Activated CD4-positive, alpha-beta T cell treated with anti-CD3 and anti-CD28 coated beads, Interleukin-2, amount 10 ng/mL, durations not matched to agents 7 days and 5 days (primary cell): Measurements from ENCODE around the gene ELMO2. TPM values are rescaled to one million over a fixed set of nuclear protein-coding genes. Genes with fewer than 3 reads are reported as not detected.

Experiments used
- CTCF ChIA-PET: fragments of 350-600 bp; sonication (Branson Sonifier 250); formaldehyde crosslinking; loops from one replicate; lab custom pipeline; 2021; ENCODE audit warnings: antibody characterized with exemption; lab: Charles Lee
- POLR2A ChIA-PET: fragments of 350-600 bp; sonication (Branson Sonifier 250); formaldehyde crosslinking; loops from one replicate; lab custom pipeline; 2021; ENCODE audit warnings: antibody characterized with exemption; lab: Charles Lee
- DNase-seq: peaks from one replicate; pipeline ENCODE4 v3.0.0-alpha.2; 2020
- H3K27ac Mint-ChIP-seq: one replicate; pipeline ENCODE4 v1.8.0; 2021; ENCODE audit warnings: mild to moderate bottlenecking, moderate library complexity, mixed read lengths
- H3K27me3 Mint-ChIP-seq: one replicate; pipeline ENCODE4 v1.8.0; 2021; ENCODE audit warnings: mixed read lengths
- H3K36me3 Mint-ChIP-seq: one replicate; pipeline ENCODE4 v1.8.0; 2021; ENCODE audit warnings: low read depth, mixed read lengths
- H3K4me1 Mint-ChIP-seq: one replicate; pipeline ENCODE4 v1.8.0; 2021; ENCODE audit warnings: mixed read lengths
- H3K4me3 Mint-ChIP-seq: one replicate; pipeline ENCODE4 v1.8.0; 2021; ENCODE audit warnings: mild to moderate bottlenecking, moderate library complexity, mixed read lengths
- H3K9me3 Mint-ChIP-seq: one replicate; pipeline ENCODE4 v1.8.0; 2021; ENCODE audit warnings: mixed read lengths
- total RNA-seq, 2 experiments: library from RNA; stranded (reverse); gene quantifications; one replicate each; pipeline ENCODE4 v1.2.3, GENCODE V29; 2021

Gene ELMO2
- total RNA-seq, 2 experiments from 2014 or later: 71.3 to 75.2 TPM

GRCh38 chr20:46354207-46354555 lies 52.2 kb downstream of the ELMO2 start:
- Mint-ChIP-seq H3K27ac (no peak overlapping the region), H3K36me3 (peaks cover 12% of the 10 kb centered on the region), H3K4me3 (no peak overlapping the region), H3K27me3 (no peaks in the 10 kb centered on the region), H3K9me3 (no peaks in the 10 kb centered on the region), H3K4me1 (peaks cover 22% of the 10 kb centered on the region)
- no peak for DNase-seq
- CTCF ChIA-PET: no interaction called here
- POLR2A ChIA-PET: no interaction called here

- H3K27ac Mint-ChIP-seq: no peak overlapping the region
- peaks cover 10% of the 10 kb centered on the region for H3K36me3 Mint-ChIP-seq
- no peak overlapping the region for H3K4me3 Mint-ChIP-seq
- H3K27me3 Mint-ChIP-seq: no peaks in the 10 kb centered on the region
- POLR2A ChIA-PET: no interaction called here
- CTCF ChIA-PET: interaction anchor here (1.0 kb wide), 1 partner anchor 47 kb away, joined by 4 read pairs; no protein-coding TSS in a partner anchor
- H3K9me3 Mint-ChIP-seq: no peaks in the 10 kb centered on the region
- H3K4me1 Mint-ChIP-seq: peaks cover 20% of the 10 kb centered on the region
- no peak for DNase-seq
Observed at GRCh38 chr20:46353500-46354206, 52.8 kb downstream of the ELMO2 start.

GRCh38 chr20:46352370-46352938 lies 54.0 kb downstream of the ELMO2 start:
- Mint-ChIP-seq H3K27me3 (no peaks in the 10 kb centered on the region), H3K27ac (no peak overlapping the region), H3K4me3 (no peak overlapping the region), H3K36me3 (peaks cover 10% of the 10 kb centered on the region), H3K4me1 (peaks cover 16% of the 10 kb centered on the region), H3K9me3 (no peaks in the 10 kb centered on the region)
- ChIA-PET POLR2A (no interaction called here), CTCF (interaction anchor here (1.0 kb wide), 1 partner anchor 46 kb away, joined by 4 read pairs; no protein-coding TSS in a partner anchor)
- DNase-seq: no peak

GRCh38 chr20:46351357-46352058 lies 54.9 kb downstream of the ELMO2 start:
- Mint-ChIP-seq H3K36me3 (peaks cover 12% of the 10 kb centered on the region), H3K4me3 (no peak overlapping the region), H3K27me3 (no peaks in the 10 kb centered on the region), H3K9me3 (no peaks in the 10 kb centered on the region), H3K4me1 (peaks cover 15% of the 10 kb centered on the region), H3K27ac (peak overlapping the region; percentile 42)
- ChIA-PET POLR2A (no interaction called here), CTCF (no interaction called here)
- DNase-seq: no peak

GRCh38 chr20:46350986-46351267 lies 55.5 kb downstream of the ELMO2 start:
- Mint-ChIP-seq H3K36me3 (peaks cover 12% of the 10 kb centered on the region), H3K9me3 (no peaks in the 10 kb centered on the region), H3K27ac (no peak overlapping the region), H3K27me3 (no peaks in the 10 kb centered on the region), H3K4me3 (no peak overlapping the region), H3K4me1 (peaks cover 15% of the 10 kb centered on the region)
- DNase-seq: no peak
- POLR2A ChIA-PET: no interaction called here
- CTCF ChIA-PET: no interaction called here

- CTCF ChIA-PET: interaction anchor here (1.7 to 2.7 kb wide), 3 partner anchors 11 to 328 kb away, joined by 6 to 17 read pairs (median 7); no protein-coding TSS in a partner anchor
- POLR2A ChIA-PET: no interaction called here
- H3K4me1 Mint-ChIP-seq: peaks cover 15% of the 10 kb centered on the region
- peaks cover 11% of the 10 kb centered on the region for H3K36me3 Mint-ChIP-seq
- H3K27me3 Mint-ChIP-seq: no peaks in the 10 kb centered on the region
- no peak overlapping the region for H3K4me3 Mint-ChIP-seq
- H3K9me3 Mint-ChIP-seq: no peaks in the 10 kb centered on the region
- DNase-seq: no peak
- no peak overlapping the region for H3K27ac Mint-ChIP-seq
Observed at GRCh38 chr20:46350201-46350985, 56.0 kb downstream of the ELMO2 start.

GRCh38 chr20:46349742-46350056 lies 56.7 kb downstream of the ELMO2 start:
- no peaks in the 10 kb centered on the region for H3K27me3 Mint-ChIP-seq
- no peak overlapping the region for H3K4me3 Mint-ChIP-seq
- peaks cover 11% of the 10 kb centered on the region for H3K36me3 Mint-ChIP-seq
- no peak for DNase-seq
- peaks cover 16% of the 10 kb centered on the region for H3K4me1 Mint-ChIP-seq
- ChIA-PET CTCF (interaction anchor here (0.9 to 2.7 kb wide), 7 partner anchors 8 to 327 kb away, joined by 3 to 17 read pairs (median 6); no protein-coding TSS in a partner anchor), POLR2A (no interaction called here)
- no peaks in the 10 kb centered on the region for H3K9me3 Mint-ChIP-seq
- H3K27ac Mint-ChIP-seq: peak overlapping the region; percentile 25

GRCh38 chr20:46349035-46349741 lies 57.2 kb downstream of the ELMO2 start:
- CTCF ChIA-PET: interaction anchor here (0.6 to 2.7 kb wide), 18 partner anchors 9 to 362 kb away, joined by 3 to 17 read pairs (median 4); partner anchors contain the start of gene ZNF334
- H3K9me3 Mint-ChIP-seq: no peaks in the 10 kb centered on the region
- peak; percentile 61 for DNase-seq
- peak overlapping the region; percentile 31 for H3K27ac Mint-ChIP-seq
- H3K4me3 Mint-ChIP-seq: no peak overlapping the region
- POLR2A ChIA-PET: no interaction called here
- peaks cover 8% of the 10 kb centered on the region for H3K36me3 Mint-ChIP-seq
- H3K4me1 Mint-ChIP-seq: peaks cover 17% of the 10 kb centered on the region
- H3K27me3 Mint-ChIP-seq: no peaks in the 10 kb centered on the region

- peaks cover 8% of the 10 kb centered on the region for H3K36me3 Mint-ChIP-seq
- H3K9me3 Mint-ChIP-seq: no peaks in the 10 kb centered on the region
- peaks cover under 1% of the 10 kb centered on the region for H3K27me3 Mint-ChIP-seq
- H3K27ac Mint-ChIP-seq: no peak overlapping the region
- ChIA-PET POLR2A (no interaction called here), CTCF (interaction anchor here (0.8 to 2.7 kb wide), 14 partner anchors 10 to 326 kb away, joined by 3 to 17 read pairs (median 4); partner anchors contain the start of gene ZNF334)
- no peak for DNase-seq
- no peak overlapping the region for H3K4me3 Mint-ChIP-seq
- peaks cover 17% of the 10 kb centered on the region for H3K4me1 Mint-ChIP-seq
Observed at GRCh38 chr20:46347841-46348803, 58.3 kb downstream of the ELMO2 start.

- no peak for DNase-seq
- no peak overlapping the region for H3K4me3 Mint-ChIP-seq
- H3K9me3 Mint-ChIP-seq: no peaks in the 10 kb centered on the region
- CTCF ChIA-PET: interaction anchor here (2.1 kb wide), 1 partner anchor 11 kb away, joined by 5 read pairs; no protein-coding TSS in a partner anchor
- H3K27me3 Mint-ChIP-seq: peaks cover 6% of the 10 kb centered on the region
- H3K4me1 Mint-ChIP-seq: peaks cover 20% of the 10 kb centered on the region
- peaks cover 3% of the 10 kb centered on the region for H3K36me3 Mint-ChIP-seq
- POLR2A ChIA-PET: interaction anchor here (0.6 kb wide), 1 partner anchor 150 kb away, joined by 3 read pairs; no protein-coding TSS in a partner anchor
- H3K27ac Mint-ChIP-seq: no peak overlapping the region
Observed at GRCh38 chr20:46346770-46347169, 59.6 kb downstream of the ELMO2 start.

- peaks cover 3% of the 10 kb centered on the region for H3K36me3 Mint-ChIP-seq
- no peak overlapping the region for H3K4me3 Mint-ChIP-seq
- no peak overlapping the region for H3K27ac Mint-ChIP-seq
- H3K9me3 Mint-ChIP-seq: no peaks in the 10 kb centered on the region
- ChIA-PET POLR2A (no interaction called here), CTCF (no interaction called here)
- peaks cover 10% of the 10 kb centered on the region for H3K27me3 Mint-ChIP-seq
- DNase-seq: no peak
- H3K4me1 Mint-ChIP-seq: peaks cover 9% of the 10 kb centered on the region
Observed at GRCh38 chr20:46344488-46345162, 61.8 kb downstream of the ELMO2 start.
